Measurements from ENCODE around the gene OR2J2.
"Not testable (repeated sequence)": the region's sequence is repeated elsewhere in the genome, so short reads cannot be mapped to it uniquely, and the experiment has no call there.

The OR2J2 gene

DNA sequence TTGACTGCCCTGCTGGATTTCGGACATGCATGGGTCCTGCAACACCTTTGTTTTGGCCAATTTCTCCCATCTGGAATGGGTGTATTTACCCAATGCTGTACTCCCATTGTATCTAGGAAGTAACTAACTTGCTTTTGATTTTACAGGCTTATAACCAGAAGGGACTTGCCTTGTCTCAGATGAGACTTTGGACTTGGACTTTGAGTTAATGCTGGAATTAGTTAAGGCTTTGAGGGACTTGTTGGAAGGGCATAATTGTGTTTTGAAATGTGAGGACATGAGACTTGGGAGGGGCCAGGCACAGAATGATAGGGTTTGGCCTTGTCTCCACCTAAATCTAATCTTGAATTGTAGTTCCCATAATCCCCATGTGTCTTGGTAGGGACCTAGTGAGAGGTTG lies 47.3 kb downstream of the OR2J2 start:
- H3K4me3 ChIP-seq (ENCODE audit: low read depth, low read length), result not testable (repeated sequence)

Measured in iPS-11a (cell line).